Fibroblast of lung (primary cell): Measurements from ENCODE around the gene ZNF625. TPM values are rescaled to one million over a fixed set of nuclear protein-coding genes. Genes with fewer than 3 reads are reported as not detected.

Experiments
- DNase-seq, 2 donors: peaks; one replicate each; pipeline versions ENCODE4 v3.0.0 to v3.0.0-alpha.2; 2010; ENCODE audit warnings: low read depth in 2 of 2
- H2AFZ ChIP-seq: 2 replicates; pipeline ENCODE4 v1.5.1; 2012; ENCODE audit warnings: low read length, control low read depth, inconsistent platforms
- H3K27ac ChIP-seq: 2 replicates; pipeline ENCODE4 v1.5.1; 2011; ENCODE audit warnings: low read length, control low read depth; ENCODE audit not compliant: insufficient read depth
- H3K27me3 ChIP-seq: 2 replicates; pipeline ENCODE4 v1.5.1; 2011; ENCODE audit warnings: mild to moderate bottlenecking, low read length; ENCODE audit not compliant: control insufficient read depth, insufficient read depth
- H3K36me3 ChIP-seq: 2 replicates; pipeline ENCODE4 v1.5.1; 2011; ENCODE audit warnings: low read length; ENCODE audit not compliant: control insufficient read depth, insufficient read depth
- H3K4me1 ChIP-seq: 2 replicates; pipeline ENCODE4 v1.5.1; 2011; ENCODE audit warnings: low read length; ENCODE audit not compliant: control insufficient read depth, insufficient read depth; ENCODE audit errors: extremely low read depth
- H3K4me2 ChIP-seq: 2 replicates; pipeline ENCODE4 v1.5.1; 2011; ENCODE audit warnings: low read length, control low read depth; ENCODE audit not compliant: insufficient read depth; ENCODE audit errors: extremely low read depth
- H3K4me3 ChIP-seq, 4 experiments: fragments of 200-600 bp in 1 of 4; sonication (generic) in 1 of 4; replicated peaks in 1 of 4; 2 replicates each; pipeline ENCODE4 v1.5.1; 2011 to 2016; ENCODE audit warnings: low read length in 4 of 4, low read depth in 3 of 4, mild to moderate bottlenecking in 3 of 4, control low read depth in 2 of 4, inconsistent platforms in 1 of 4, mixed read lengths in 1 of 4; ENCODE audit not compliant: insufficient read depth in 1 of 4; ENCODE audit errors: control extremely low read depth in 1 of 4
- H3K79me2 ChIP-seq: 2 replicates; pipeline ENCODE4 v1.5.1; 2012; ENCODE audit warnings: mild to moderate bottlenecking, low read length, inconsistent platforms; ENCODE audit not compliant: control insufficient read depth, insufficient read depth
- H3K9ac ChIP-seq: 2 replicates; pipeline ENCODE4 v1.5.1; 2011; ENCODE audit warnings: mild to moderate bottlenecking, low read length, control low read depth; ENCODE audit not compliant: insufficient read depth
- H3K9me3 ChIP-seq: 2 replicates; pipeline ENCODE4 v1.5.1; 2012; ENCODE audit warnings: low read depth, low read length; ENCODE audit not compliant: control insufficient read depth, insufficient read depth
- H4K20me1 ChIP-seq: 2 replicates; pipeline ENCODE4 v1.5.1; 2011; ENCODE audit warnings: low read length; ENCODE audit not compliant: control insufficient read depth, insufficient read depth; ENCODE audit errors: extremely low read depth
- CTCF ChIP-seq, 2 donors: IDR thresholded peaks in 1 of 2; conservative IDR thresholded peaks in 1 of 2; 1 replicate in 1 of 2; 2 replicates in 1 of 2; pipeline ENCODE4 v1.5.1; 2011 to 2012; ENCODE audit warnings: low read length in 2 of 2, control low read depth in 1 of 2, inconsistent platforms in 1 of 2, low read depth in 1 of 2, mild to moderate bottlenecking in 1 of 2
- EZH2 ChIP-seq: IDR thresholded peaks from 2 replicates; pipeline ENCODE4 v1.5.1; 2012; ENCODE audit warnings: low read length, control low read depth, mild to moderate bottlenecking; ENCODE audit errors: missing control alignments
- polyA plus RNA-seq, 2 donors: library from polyadenylated mRNA; depleted of rRNA in 1 of 2; stranded (reverse) in 1 of 2; unstranded in 1 of 2; fragments of >200 nt; gene quantifications; 2 replicates each; pipeline ENCODE4 v1.2.1, GENCODE V29; 2011 to 2012; ENCODE audit warnings: missing spikeins in 1 of 2
- total RNA-seq: library from RNA; depleted of rRNA; stranded (reverse); fragments of >200 nt; gene quantifications from 2 replicates; pipeline ENCODE4 v1.2.1, GENCODE V29; 2014

The ZNF625 gene
- total and polyA plus RNA-seq, 2 donors (not counting 1 experiment from before 2014, with no cell fraction given) = 3.7 to 15.0 TPM

GRCh38 chr19:12159773-12160414 is 3.4 kb upstream of the ZNF625 start:
- H2AFZ ChIP-seq = no peak overlapping the region
- H3K4me1 ChIP-seq = peaks cover 2% of the 10 kb centered on the region
- no peak overlapping the region for H3K4me3 ChIP-seq
- H3K27me3 ChIP-seq = no peaks in the 10 kb centered on the region
- H3K79me2 ChIP-seq = peaks cover 20% of the 10 kb centered on the region
- no peak overlapping the region for H3K27ac ChIP-seq
- no peaks in the 10 kb centered on the region for H3K9me3 ChIP-seq
- H4K20me1 ChIP-seq = no peaks in the 10 kb centered on the region
- H3K4me2 ChIP-seq = no peak overlapping the region
- no peak for DNase-seq
- TF ChIP-seq EZH2 (no peak), CTCF (conservative IDR thresholded peaks at IDR 0.05 in 1 of 2, IDR thresholded peaks at IDR 0.05 in 1 of 2; ENCODE audit: low read depth in 1 of 2, low read length in 2 of 2) (no peak)
- no peaks in the 10 kb centered on the region for H3K36me3 ChIP-seq
- no peak overlapping the region for H3K9ac ChIP-seq

GRCh38 chr19:12155324-12155860 is 1.1 kb downstream of the ZNF625 start:
- H3K36me3 ChIP-seq = no peaks in the 10 kb centered on the region
- no peak for TF ChIP-seq EZH2
- no peak for TF ChIP-seq CTCF (conservative IDR thresholded peaks at IDR 0.05 in 1 of 2, IDR thresholded peaks at IDR 0.05 in 1 of 2; ENCODE audit: low read depth in 1 of 2, low read length in 2 of 2)
- peak overlapping the region; percentile 92 for H3K4me2 ChIP-seq
- H3K9me3 ChIP-seq = no peaks in the 10 kb centered on the region
- H3K27me3 ChIP-seq = no peaks in the 10 kb centered on the region
- peaks cover 2% of the 10 kb centered on the region for H3K4me1 ChIP-seq
- peak overlapping the region; percentile 10 for H3K27ac ChIP-seq
- no peak overlapping the region for H3K9ac ChIP-seq
- DNase-seq = no peak
- peaks cover 9% of the 10 kb centered on the region for H3K79me2 ChIP-seq
- H2AFZ ChIP-seq = peak overlapping the region; percentile 60
- H4K20me1 ChIP-seq = no peaks in the 10 kb centered on the region
- peak overlapping the region; percentile 61 to 89 (median 76) for H3K4me3 ChIP-seq

GRCh38 chr19:12145348-12145747 is 11.2 kb downstream of the ZNF625 start:
- no peak overlapping the region for H3K4me2 ChIP-seq
- H3K36me3 ChIP-seq = peaks cover 5% of the 10 kb centered on the region
- no peak overlapping the region for H2AFZ ChIP-seq
- H4K20me1 ChIP-seq = no peaks in the 10 kb centered on the region
- no peak overlapping the region for H3K4me3 ChIP-seq
- no peak overlapping the region for H3K27ac ChIP-seq
- H3K79me2 ChIP-seq = no peaks in the 10 kb centered on the region
- H3K4me1 ChIP-seq = peaks cover 6% of the 10 kb centered on the region
- H3K27me3 ChIP-seq = no peaks in the 10 kb centered on the region
- no peak for TF ChIP-seq EZH2
- TF ChIP-seq CTCF (conservative IDR thresholded peaks at IDR 0.05 in 1 of 2, IDR thresholded peaks at IDR 0.05 in 1 of 2; ENCODE audit: low read depth in 1 of 2, low read length in 2 of 2) = no peak
- no peak overlapping the region for H3K9ac ChIP-seq
- H3K9me3 ChIP-seq = peaks cover 5% of the 10 kb centered on the region
- DNase-seq = no peak
